AG08395 (cell line): Measurements from ENCODE around the gene MKX.

Experiments
- DNase-seq: peaks from one replicate; pipeline ENCODE4 v3.0.0; 2012; ENCODE audit warnings: mixed read lengths, low spot score

MKX gene

DNA sequence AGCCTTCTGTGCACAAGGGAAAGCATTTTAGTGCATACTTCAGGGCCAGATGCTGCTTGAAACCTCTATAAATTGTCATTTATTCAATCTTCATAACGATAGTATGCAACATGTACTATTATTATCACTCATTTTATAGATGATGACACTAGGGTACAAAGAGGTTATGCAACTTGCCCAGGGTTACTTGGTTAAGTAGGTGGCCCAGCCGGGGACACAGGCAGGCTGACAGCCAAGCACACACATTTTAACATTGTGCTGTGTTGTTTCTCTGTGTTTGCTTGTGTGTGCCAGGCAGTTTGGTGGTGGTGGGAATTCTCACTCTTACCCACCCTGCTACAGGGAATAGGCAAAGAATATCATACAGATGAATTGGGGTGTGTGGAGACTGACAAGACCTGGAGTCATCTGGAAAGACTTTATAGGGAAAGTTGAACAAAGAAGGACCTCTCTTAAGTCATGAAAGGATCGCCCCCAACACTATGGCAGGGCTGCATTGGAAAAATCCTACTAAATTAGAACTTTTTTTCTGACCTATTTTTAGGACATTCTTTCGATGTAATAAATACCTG lies 98.9 kb downstream of the MKX start:
- no peak for DNase-seq

DNA sequence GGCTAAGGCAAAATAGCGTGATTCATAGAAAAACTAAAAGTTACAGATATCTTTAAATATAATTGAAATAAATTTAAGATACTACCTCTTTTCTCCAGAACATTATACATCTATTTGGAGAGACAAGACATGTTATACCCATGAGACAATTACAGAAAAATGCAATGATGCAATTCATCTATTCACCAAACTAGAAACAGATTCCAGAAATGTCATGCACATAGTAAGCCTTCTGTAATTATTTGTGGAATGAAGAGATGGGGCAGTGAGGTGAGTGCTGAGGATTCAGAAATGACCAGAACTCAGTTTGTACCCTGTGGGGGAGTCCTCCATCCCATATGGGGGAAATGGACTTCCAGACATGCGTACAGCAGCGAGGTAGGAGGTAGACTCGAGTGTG lies 99.4 kb downstream of the MKX start:
- peak; percentile 72 for DNase-seq

- no peak for DNase-seq
Measured at GRCh38 chr10:27644307-27644939, 101.2 kb downstream of the MKX start.

GRCh38 chr10:27643301-27643700 lies 102.3 kb downstream of the MKX start:
- DNase-seq: no peak

GRCh38 chr10:27642023-27642589 lies 103.5 kb downstream of the MKX start:
- no peak for DNase-seq

DNA sequence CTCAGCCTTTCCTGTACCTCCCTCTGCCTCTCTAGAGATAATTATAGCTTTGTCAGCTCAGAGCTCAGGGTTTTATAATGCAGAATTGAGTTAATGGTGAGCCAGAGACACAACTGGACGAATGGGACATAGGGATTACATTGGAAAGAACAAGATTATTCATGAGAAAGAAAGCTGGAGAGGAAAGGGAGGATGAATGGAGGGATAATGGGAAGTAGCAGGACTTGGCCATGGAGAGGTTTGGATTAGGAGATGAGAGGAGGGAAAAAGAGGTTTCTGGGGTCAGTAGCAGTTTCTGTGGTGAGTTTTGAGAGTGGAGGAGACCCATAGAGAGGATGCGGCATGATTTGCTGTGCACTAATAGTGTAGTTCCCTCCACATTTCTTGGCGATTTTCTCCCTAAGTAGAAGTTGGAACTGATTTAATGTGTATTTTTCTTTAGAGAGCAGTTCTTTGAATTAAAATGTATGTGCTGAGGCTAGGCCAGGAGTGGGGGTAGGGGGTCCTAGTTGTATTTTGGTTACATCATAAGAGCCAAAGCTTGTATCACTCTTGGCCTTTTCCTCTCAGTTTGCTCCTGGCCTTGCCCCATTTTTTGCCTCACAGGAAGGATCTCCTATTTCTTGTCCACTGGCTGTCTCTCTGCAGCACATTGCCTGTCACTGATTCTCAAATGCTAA lies 107.4 kb downstream of the MKX start:
- DNase-seq: no peak

- no peak for DNase-seq
Measured at GRCh38 chr10:27637601-27638000, 108.0 kb downstream of the MKX start.

DNA sequence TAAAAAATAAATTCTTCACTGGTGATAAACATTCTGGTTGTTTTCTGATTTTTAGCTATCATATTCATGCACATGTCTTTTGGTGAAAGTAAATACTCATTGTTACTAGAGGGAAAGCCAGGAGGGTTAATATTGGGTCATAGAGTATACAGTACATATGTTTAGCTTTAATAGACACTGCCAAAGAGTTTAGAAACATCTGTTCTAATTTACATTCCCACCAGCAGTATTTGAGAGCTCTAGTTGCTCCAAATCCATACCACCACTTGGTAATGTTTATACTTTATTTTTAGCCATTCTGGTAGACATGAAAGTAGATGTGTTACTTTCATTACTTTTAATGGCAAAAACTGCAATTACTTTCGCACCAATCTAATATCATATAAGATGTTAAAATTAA lies 108.8 kb downstream of the MKX start:
- no peak for DNase-seq

DNA sequence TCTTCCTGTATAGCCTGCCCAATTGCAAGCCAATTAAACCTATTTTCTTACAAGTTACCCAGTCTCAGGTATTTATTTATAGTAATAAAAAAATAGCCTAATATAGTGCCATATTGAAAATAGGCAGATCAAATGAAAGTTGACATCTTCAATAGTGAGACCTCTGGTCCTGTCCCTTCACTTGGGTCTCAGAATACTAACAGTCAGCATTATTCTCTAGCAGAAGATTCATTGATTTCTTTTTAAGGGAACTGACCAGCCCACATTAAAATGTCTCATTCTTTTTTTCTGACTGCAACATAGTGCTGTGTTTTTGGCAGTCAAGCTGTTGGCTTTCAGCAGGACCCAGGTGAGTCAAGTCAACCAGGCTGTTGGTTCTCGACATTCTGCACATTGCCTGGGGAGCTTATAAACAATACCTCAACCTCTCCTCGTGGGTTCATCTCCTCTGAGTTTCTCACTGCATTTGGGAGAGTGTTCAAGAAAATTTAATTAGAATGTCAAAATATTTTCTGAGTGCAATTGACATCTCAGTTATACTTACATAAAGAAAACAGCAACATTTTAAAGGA lies 109.8 kb downstream of the MKX start:
- DNase-seq: no peak

DNA sequence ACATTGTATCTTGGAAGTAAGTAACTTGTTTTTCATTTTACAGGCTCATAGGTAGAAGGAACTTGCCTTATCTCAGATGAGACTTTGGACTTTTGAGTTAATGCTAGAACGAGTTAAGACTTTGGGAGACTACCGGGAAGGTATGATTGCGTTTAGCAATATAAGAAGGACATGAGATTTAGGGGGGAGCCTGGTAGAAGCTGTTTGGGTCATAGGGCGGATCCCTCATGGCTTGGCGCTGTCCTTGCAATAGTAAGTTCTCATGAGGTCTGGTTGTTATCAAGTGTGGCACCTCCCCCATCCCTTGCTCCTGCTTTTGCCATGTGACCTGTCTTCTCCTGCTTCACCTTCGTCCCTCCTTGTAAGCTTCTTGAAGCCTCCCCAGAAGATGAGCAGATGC lies 110.3 kb downstream of the MKX start:
- DNase-seq: no peak

DNA sequence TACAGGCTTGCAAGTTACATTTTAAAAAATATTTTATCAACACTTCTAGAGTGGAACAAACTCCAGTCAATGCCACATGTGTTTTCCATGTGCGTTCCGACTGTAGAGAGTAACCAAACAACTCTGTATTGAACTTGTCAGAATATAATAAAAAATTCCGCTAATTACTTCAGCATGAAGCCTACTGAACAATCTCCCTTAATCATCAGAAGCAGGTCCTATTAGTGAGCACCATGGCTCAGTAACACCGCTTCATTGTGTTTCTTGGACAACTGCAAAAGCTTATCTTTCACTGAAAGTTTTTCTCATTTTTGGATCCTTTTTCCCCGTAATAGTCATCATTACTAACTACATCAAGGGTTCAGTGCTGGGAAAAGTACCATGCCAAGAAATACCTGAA lies 117.0 kb downstream of the MKX start:
- DNase-seq: peak; percentile 18

- DNase-seq: no peak
Measured at GRCh38 chr10:27626890-27627289, 118.7 kb downstream of the MKX start.

- peak; percentile 31 for DNase-seq
Measured at GRCh38 chr10:27625452-27626211, 120.0 kb downstream of the MKX start.

DNA sequence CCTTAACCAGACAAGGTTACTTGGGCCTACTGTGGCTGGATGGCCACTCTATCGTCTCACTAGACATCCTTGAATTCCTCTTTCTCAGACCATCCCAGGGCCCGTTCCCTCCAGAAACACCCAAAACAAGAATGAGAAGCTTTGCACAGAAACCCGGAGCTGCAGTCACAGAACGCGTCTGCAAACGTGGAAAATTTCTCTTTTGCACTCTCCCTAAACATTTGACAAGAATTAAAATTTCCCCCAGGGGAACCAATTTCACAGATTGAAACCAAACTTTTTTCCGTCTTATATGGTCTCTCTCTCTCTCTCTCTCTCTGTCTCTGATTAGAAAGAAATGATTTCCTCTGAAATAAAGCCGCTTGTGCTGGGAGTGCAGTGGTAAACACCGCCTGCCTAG lies 120.7 kb downstream of the MKX start:
- no peak for DNase-seq
